Left ventricle myocardium inferior (tissue), 1 donor: ENCODE data around the gene TCF4. TPM values are rescaled to one million over a fixed set of nuclear protein-coding genes. Genes with fewer than 3 reads are reported as not detected.
A peak's percentile ranks its signal among the peaks of the same experiment; 100 is the strongest.

Experiments used
- DNase-seq: peaks from one replicate; pipeline ENCODE4 v3.0.0-alpha.2; 2020
- H3K27ac ChIP-seq: fragments of 200-600 bp; replicated peaks from 2 replicates; pipeline ENCODE4 v1.8.0; 2021
- H3K27me3 ChIP-seq: fragments of 200-600 bp; 2 replicates; pipeline ENCODE4 v1.8.0; 2021; ENCODE audit warnings: low read depth
- H3K36me3 ChIP-seq: fragments of 200-600 bp; 2 replicates; pipeline ENCODE4 v1.8.0; 2021
- H3K4me1 ChIP-seq: fragments of 200-600 bp; 2 replicates; pipeline ENCODE4 v1.8.0; 2021
- H3K4me3 ChIP-seq: fragments of 200-600 bp; 2 replicates; pipeline ENCODE4 v1.8.0; 2021; ENCODE audit warnings: mild to moderate bottlenecking, moderate library complexity
- H3K9me3 ChIP-seq: fragments of 200-600 bp; replicated peaks from 2 replicates; pipeline ENCODE4 v1.8.0; 2021
- CTCF ChIP-seq: fragments of 200-600 bp; IDR thresholded peaks from 2 replicates; pipeline ENCODE4 v1.8.0; 2021; ENCODE audit warnings: antibody characterized with exemption, mild to moderate bottlenecking, borderline replicate concordance
- intact Hi-C: fragments of 100-400 bp; cut with micrococcal nuclease; formaldehyde crosslinking; loops from one replicate; pipeline ENCODE4 v1.11.0; 2022
- total RNA-seq: library from RNA; stranded (reverse); fragmentation: NEBNext Ultra II Directional; extraction: Animal tissue kit (Norgen Biotek cat#: 25700); gene quantifications from one replicate; pipeline ENCODE4 v1.2.1, GENCODE V29; 2021
- donor health status: DM: no; HTN: yes; CAD: no; lungs with severe emphysema.

TCF4 gene
- total RNA-seq, 1 donor from 2014 or later = 58.9 TPM

- H3K36me3 ChIP-seq = no peaks in the 10 kb centered on the region
- H3K4me1 ChIP-seq = peaks cover 20% of the 10 kb centered on the region
- H3K27me3 ChIP-seq = no peaks in the 10 kb centered on the region
- H3K4me3 ChIP-seq = no peak overlapping the region
- DNase-seq = no peak
- no peak overlapping the region for H3K27ac ChIP-seq
- no peak for TF ChIP-seq CTCF
- no peaks in the 10 kb centered on the region for H3K9me3 ChIP-seq
- intact Hi-C loops = no loop called here
These were observed 4.6 kb upstream of the TCF4 start for GRCh38 chr18:55592572-55592971.

- no peak for DNase-seq
- peaks cover 20% of the 10 kb centered on the region for H3K4me1 ChIP-seq
- no peaks in the 10 kb centered on the region for H3K9me3 ChIP-seq
- no peak for TF ChIP-seq CTCF
- H3K4me3 ChIP-seq = no peak overlapping the region
- H3K27ac ChIP-seq = no peak overlapping the region
- no peaks in the 10 kb centered on the region for H3K27me3 ChIP-seq
- H3K36me3 ChIP-seq = no peaks in the 10 kb centered on the region
- intact Hi-C loops = no loop called here
These were observed 4.1 kb upstream of the TCF4 start for GRCh38 chr18:55592106-55592505.

- Histone ChIP-seq H3K36me3 (no peaks in the 10 kb centered on the region), H3K4me3 (peak overlapping the region; percentile 80), H3K9me3 (no peaks in the 10 kb centered on the region), H3K27me3 (no peaks in the 10 kb centered on the region), H3K27ac (peak overlapping the region; percentile 90), H3K4me1 (peaks cover 39% of the 10 kb centered on the region)
- intact Hi-C loops = loop anchor here (5.0 to 10.0 kb wide), 2 partner anchors 75 to 278 kb away; no protein-coding TSS in a partner anchor
- no peak for TF ChIP-seq CTCF
- peak; percentile 98 for DNase-seq
These were observed 1.8 kb upstream of the TCF4 start for GRCh38 chr18:55589625-55590291.

GRCh38 chr18:55588870-55589595 lies 1.0 kb upstream of the TCF4 start:
- DNase-seq = no peak
- Histone ChIP-seq H3K4me3 (peak overlapping the region; percentile 80), H3K9me3 (no peaks in the 10 kb centered on the region), H3K27ac (peak overlapping the region; percentile 90), H3K4me1 (peaks cover 46% of the 10 kb centered on the region), H3K36me3 (no peaks in the 10 kb centered on the region), H3K27me3 (no peaks in the 10 kb centered on the region)
- intact Hi-C loops = loop anchor here (5.0 to 10.0 kb wide), 2 partner anchors 74 to 278 kb away; no protein-coding TSS in a partner anchor
- TF ChIP-seq CTCF = no peak

GRCh38 chr18:55587418-55588110 lies 428 bp downstream of the TCF4 start:
- Histone ChIP-seq H3K9me3 (no peaks in the 10 kb centered on the region), H3K27me3 (no peaks in the 10 kb centered on the region), H3K36me3 (no peaks in the 10 kb centered on the region), H3K4me1 (peaks cover 61% of the 10 kb centered on the region), H3K27ac (peak overlapping the region; percentile 90), H3K4me3 (peak overlapping the region; percentile 80)
- TF ChIP-seq CTCF = no peak
- peak; percentile 29 for DNase-seq
- intact Hi-C loops = loop anchor here (5.0 to 10.0 kb wide), 2 partner anchors 73 to 280 kb away; no protein-coding TSS in a partner anchor
